Muscle layer of colon (tissue), 2 donors: ENCODE results near the gene MAP4K4.
A peak's percentile ranks its signal among the peaks of the same experiment; 100 is the strongest.

ENCODE experiments used
- H3K27ac ChIP-seq: one replicate; pipeline ENCODE4 v1.7.0; 2013; ENCODE audit warnings: low read depth, mild to moderate bottlenecking, low read length, moderate library complexity
- H3K27me3 ChIP-seq, 2 donors: one replicate each; pipeline ENCODE4 v1.7.0; 2013; ENCODE audit warnings: low read length in 2 of 2, mild to moderate bottlenecking in 2 of 2; ENCODE audit not compliant: insufficient read depth in 2 of 2, control insufficient read depth in 1 of 2
- H3K36me3 ChIP-seq: one replicate; pipeline ENCODE4 v1.7.0; 2013; ENCODE audit warnings: mild to moderate bottlenecking, low read length; ENCODE audit not compliant: insufficient read depth
- H3K4me1 ChIP-seq: one replicate; pipeline ENCODE4 v1.7.0; 2013; ENCODE audit warnings: mild to moderate bottlenecking, low read length; ENCODE audit not compliant: insufficient read depth
- H3K4me3 ChIP-seq, 2 donors: one replicate each; pipeline ENCODE4 v1.7.0; 2013; ENCODE audit warnings: low read length in 2 of 2, low read depth in 1 of 2, mild to moderate bottlenecking in 1 of 2, moderate library complexity in 1 of 2
- H3K9ac ChIP-seq: one replicate; pipeline ENCODE4 v1.7.0; 2013; ENCODE audit warnings: low read length
- H3K9me3 ChIP-seq: one replicate; pipeline ENCODE4 v1.7.0; 2013; ENCODE audit warnings: mild to moderate bottlenecking, low read length
- donor health status: abdominal sarcoma.
- donor health status: Adenocarcinoma of cecum.

MAP4K4 gene

DNA sequence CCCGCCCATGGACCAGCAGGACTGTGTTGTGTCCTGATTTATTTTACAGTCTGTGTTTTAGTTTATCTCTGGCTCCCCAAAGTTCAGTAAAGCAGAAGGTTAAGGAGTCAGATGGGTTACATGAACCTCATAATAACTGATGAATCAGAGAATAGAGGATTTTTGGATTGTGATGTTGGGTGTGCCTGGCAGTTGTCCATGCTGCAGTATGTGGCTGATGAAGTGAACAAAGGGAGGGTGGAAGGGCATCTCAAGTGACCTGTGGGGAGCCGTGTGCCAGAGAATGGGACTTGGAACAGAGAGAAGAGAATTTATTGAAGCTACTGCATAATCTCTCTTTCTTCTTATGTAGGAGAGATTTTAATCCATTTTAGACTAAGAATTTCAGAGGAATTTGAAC is 145.5 kb downstream of the MAP4K4 start:
- Histone ChIP-seq H3K4me1 (peaks cover 18% of the 10 kb centered on the region), H3K27me3 (no peaks in the 10 kb centered on the region), H3K9ac (no peak overlapping the region), H3K36me3 (peaks cover 50% of the 10 kb centered on the region), H3K9me3 (no peaks in the 10 kb centered on the region), H3K27ac (peak overlapping the region; percentile 51), H3K4me3 (no peak overlapping the region)

DNA sequence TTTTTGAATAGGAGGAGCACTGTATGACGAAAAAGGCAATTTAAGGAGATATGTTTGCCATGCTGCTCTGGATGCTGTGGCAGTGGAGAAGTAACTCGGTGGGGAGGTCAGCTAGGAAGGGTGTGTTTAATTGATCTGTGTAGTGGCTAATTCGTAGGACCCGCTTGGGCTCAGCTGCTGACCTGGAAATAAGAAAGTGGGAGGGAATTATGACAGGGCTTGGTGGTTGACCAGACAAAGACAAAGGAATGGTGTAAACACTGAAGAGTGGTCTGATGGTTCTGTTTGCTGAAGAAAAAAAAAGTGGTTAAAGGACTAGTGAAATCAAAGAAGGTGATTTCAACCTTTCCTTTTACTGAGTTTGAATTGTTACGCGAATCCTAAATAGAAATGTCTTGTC is 146.0 kb downstream of the MAP4K4 start:
- H3K9me3 ChIP-seq: no peaks in the 10 kb centered on the region
- peaks cover 52% of the 10 kb centered on the region for H3K36me3 ChIP-seq
- peak overlapping the region; percentile 51 for H3K27ac ChIP-seq
- H3K27me3 ChIP-seq: no peaks in the 10 kb centered on the region
- peaks cover 18% of the 10 kb centered on the region for H3K4me1 ChIP-seq
- H3K9ac ChIP-seq: no peak overlapping the region
- H3K4me3 ChIP-seq: no peak overlapping the region

DNA sequence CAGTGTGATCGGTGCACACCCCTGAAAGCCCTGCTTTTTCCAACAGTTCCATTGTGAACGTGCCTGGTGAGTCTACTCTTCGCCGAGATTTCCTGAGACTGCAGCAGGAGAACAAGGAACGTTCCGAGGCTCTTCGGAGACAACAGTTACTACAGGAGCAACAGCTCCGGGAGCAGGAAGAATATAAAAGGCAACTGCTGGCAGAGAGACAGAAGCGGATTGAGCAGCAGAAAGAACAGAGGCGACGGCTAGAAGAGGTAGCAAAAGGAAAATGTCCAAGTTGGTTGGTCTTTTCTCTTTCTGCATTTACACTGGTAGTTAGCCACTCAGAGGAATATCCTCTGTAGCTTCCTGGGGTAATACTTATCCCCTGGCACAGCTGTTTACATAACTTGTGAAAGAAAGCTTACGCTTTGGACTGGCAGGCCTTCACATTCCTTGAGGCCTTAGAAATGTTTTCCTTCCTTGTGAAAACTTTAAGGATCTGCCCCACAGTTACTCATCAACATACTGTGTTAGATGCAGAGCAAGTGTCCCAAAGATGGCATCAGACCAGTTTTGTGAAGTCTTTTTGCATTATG is 146.6 kb downstream of the MAP4K4 start:
- H3K27ac ChIP-seq: peak overlapping the region; percentile 51
- H3K9ac ChIP-seq: no peak overlapping the region
- peaks cover 51% of the 10 kb centered on the region for H3K36me3 ChIP-seq
- peaks cover 18% of the 10 kb centered on the region for H3K4me1 ChIP-seq
- no peaks in the 10 kb centered on the region for H3K9me3 ChIP-seq
- H3K4me3 ChIP-seq: no peak overlapping the region
- no peaks in the 10 kb centered on the region for H3K27me3 ChIP-seq

DNA sequence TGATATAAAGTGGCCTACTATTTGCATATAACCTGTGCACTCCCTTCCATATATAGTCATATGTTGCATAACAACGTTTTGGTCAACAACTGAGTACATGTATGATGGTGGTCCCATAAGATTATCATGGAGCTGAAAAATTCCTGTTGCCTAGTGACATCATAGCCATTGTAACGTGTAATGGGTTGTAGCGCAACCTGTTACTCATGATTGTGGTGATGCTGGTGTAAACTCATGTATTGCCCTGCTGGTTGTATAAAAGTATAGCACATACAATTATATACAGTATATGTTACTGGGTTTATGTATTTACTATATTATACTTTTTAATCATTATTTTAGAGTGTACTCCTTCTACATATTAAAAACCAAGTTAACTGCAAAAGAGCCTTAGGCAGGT is 149.5 kb downstream of the MAP4K4 start:
- Histone ChIP-seq H3K27ac (no peak overlapping the region), H3K4me3 (no peak overlapping the region), H3K4me1 (peaks cover 29% of the 10 kb centered on the region), H3K9me3 (no peaks in the 10 kb centered on the region), H3K36me3 (peaks cover 35% of the 10 kb centered on the region), H3K27me3 (no peaks in the 10 kb centered on the region), H3K9ac (no peak overlapping the region)

DNA sequence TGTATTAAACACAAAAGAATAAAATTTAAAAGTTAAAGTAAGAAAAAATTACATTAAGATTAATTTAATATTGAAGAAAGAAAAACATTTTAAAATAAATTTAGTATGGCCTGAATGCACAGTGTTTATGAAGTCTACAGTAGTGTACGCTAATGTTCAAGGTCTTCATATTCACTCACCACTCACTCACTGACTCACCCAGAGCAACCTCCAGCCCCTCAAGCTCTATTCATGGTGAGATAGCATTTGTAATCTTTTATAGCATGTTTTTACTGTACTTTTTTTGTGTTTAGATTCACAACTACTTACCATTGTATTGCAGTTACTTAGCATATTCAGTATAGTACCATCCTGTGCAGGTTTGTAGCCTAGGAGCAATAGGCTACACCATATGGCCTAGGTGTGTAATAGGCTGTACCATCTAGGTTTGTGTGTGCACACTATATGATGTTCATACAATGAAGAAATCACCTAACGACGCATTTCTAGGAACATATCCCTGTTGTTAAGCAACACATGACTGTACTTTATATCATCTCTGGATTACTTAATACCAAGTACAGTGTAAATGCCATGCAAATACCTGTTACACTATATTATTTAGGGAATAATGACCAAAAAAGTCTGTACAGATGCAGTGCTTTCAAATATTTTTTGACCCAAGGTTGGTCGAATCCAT is 150.3 kb downstream of the MAP4K4 start:
- H3K4me3 ChIP-seq: no peak overlapping the region
- H3K27ac ChIP-seq: no peak overlapping the region
- H3K27me3 ChIP-seq: no peaks in the 10 kb centered on the region
- H3K9me3 ChIP-seq: no peaks in the 10 kb centered on the region
- no peak overlapping the region for H3K9ac ChIP-seq
- H3K36me3 ChIP-seq: peaks cover 30% of the 10 kb centered on the region
- H3K4me1 ChIP-seq: peaks cover 24% of the 10 kb centered on the region

DNA sequence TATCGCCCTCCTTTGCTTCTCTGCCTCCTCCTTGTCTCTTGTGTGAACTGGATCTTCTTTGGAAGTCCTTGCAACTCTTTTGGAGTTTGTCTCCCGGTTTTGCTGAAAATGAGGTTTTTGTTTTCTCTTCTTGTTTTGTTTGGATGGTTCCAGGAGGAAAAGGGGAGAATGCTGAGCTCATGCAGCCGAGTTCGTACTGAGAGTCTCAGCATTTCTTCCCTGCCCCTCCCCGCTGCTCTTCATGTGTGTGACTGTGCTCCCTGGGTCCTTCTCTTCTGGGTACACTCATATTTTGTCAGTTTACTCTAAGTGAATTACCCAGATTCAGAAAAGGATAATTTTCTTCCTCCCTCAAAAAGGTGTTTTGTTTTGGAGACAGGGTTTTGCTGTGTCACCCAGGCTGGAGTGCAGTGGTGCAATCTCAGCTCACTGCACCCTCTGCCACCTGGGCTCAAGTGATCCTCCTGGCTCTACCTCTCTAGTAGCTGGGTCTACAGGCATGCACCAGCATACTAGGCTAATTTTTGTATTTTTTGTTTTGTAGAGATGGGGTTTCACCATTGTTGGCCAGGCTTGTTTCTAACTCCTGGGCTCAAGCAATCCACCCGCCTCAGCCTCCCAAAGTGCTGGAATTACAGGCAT is 151.4 kb downstream of the MAP4K4 start:
- Histone ChIP-seq H3K4me3 (no peak overlapping the region), H3K9me3 (no peaks in the 10 kb centered on the region), H3K27me3 (no peaks in the 10 kb centered on the region), H3K9ac (no peak overlapping the region), H3K4me1 (peaks cover 13% of the 10 kb centered on the region), H3K27ac (no peak overlapping the region), H3K36me3 (peaks cover 36% of the 10 kb centered on the region)

DNA sequence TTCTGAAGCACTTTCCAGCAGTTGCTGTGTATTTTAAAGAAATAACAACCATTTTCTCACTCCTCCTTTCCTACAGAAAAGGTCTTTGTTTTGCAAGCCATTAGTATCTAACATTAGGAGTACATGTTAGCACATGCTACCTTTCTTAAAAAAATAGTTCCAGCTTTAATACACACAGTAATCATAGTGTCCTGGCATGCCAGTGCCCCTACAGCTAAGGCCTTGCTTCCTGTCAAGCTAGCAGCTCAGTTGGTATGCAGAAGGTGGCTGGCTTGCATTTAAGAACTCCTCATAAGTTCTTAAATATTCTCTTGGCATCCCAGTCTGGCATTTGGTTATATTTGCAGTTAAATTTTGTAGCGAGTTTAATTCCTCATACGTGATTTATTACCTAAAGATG is 152.9 kb downstream of the MAP4K4 start:
- no peak overlapping the region for H3K9ac ChIP-seq
- H3K27me3 ChIP-seq: no peaks in the 10 kb centered on the region
- H3K4me3 ChIP-seq: no peak overlapping the region
- H3K4me1 ChIP-seq: peaks cover 10% of the 10 kb centered on the region
- no peaks in the 10 kb centered on the region for H3K9me3 ChIP-seq
- H3K27ac ChIP-seq: no peak overlapping the region
- H3K36me3 ChIP-seq: peaks cover 24% of the 10 kb centered on the region

DNA sequence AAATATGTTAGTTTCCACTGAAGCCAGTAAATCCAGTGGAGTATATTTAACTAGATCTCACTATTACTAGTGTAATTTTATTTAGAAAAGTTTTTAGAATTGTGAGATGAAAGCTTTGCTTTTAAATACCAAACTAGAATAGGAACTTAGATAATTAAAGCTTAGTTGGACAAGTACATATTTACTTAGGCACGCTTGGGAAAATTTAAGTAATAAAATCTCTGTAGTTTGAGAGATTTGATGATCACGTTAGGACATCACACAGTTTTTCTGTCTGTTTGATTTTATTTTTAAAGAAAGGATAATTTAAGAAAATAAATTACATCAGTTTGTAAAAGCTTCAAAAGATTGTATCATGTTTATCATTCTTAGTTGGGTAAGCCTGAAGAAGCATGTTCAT is 153.5 kb downstream of the MAP4K4 start:
- peaks cover 23% of the 10 kb centered on the region for H3K36me3 ChIP-seq
- H3K9me3 ChIP-seq: no peaks in the 10 kb centered on the region
- no peak overlapping the region for H3K4me3 ChIP-seq
- no peak overlapping the region for H3K27ac ChIP-seq
- H3K27me3 ChIP-seq: no peaks in the 10 kb centered on the region
- H3K9ac ChIP-seq: no peak overlapping the region
- peaks cover 10% of the 10 kb centered on the region for H3K4me1 ChIP-seq

DNA sequence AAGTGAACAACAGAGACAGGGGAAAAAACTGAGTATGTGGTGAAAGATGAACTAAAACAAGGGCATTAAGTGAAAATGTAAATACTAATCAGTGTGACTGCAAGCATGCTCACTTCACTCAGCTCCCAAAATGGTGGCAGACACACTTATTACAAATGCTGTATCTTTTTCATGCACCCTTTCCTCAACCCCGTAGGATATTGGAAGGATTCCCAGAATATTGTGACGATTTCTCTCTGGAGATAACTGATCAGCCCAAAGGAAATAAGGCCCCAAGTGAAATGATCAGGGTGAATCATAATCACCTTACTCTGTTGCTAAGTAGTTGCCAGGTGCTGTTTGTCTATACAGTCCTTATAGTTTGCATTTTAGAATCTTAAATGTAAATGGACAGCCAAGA is 155.3 kb downstream of the MAP4K4 start:
- Histone ChIP-seq H3K4me3 (no peak overlapping the region), H3K9me3 (no peaks in the 10 kb centered on the region), H3K4me1 (peaks cover 10% of the 10 kb centered on the region), H3K27ac (no peak overlapping the region), H3K27me3 (no peaks in the 10 kb centered on the region), H3K9ac (no peak overlapping the region), H3K36me3 (peaks cover 25% of the 10 kb centered on the region)

DNA sequence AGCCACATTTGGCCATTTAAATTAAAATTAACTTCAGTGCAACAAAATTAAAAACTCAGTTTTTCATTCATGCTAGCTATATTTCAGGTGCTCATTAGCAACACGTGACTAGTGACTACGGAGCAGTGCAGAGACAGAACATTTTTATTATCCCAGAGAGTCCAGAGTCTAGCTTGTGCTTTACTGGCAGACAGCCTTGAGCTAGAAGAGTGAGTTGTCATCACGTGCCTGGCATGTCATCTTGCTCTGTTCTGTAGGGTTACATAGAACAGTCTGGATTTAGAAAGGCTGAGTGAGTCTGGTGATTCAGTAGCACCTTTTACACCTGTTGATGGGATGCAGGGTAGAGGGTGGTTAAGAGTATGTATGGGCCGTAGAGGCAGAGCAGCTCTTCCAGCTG is 157.4 kb downstream of the MAP4K4 start:
- Histone ChIP-seq H3K36me3 (peaks cover 30% of the 10 kb centered on the region), H3K4me1 (peaks cover 10% of the 10 kb centered on the region), H3K27me3 (no peaks in the 10 kb centered on the region), H3K9me3 (no peaks in the 10 kb centered on the region), H3K27ac (no peak overlapping the region), H3K9ac (no peak overlapping the region), H3K4me3 (no peak overlapping the region)

DNA sequence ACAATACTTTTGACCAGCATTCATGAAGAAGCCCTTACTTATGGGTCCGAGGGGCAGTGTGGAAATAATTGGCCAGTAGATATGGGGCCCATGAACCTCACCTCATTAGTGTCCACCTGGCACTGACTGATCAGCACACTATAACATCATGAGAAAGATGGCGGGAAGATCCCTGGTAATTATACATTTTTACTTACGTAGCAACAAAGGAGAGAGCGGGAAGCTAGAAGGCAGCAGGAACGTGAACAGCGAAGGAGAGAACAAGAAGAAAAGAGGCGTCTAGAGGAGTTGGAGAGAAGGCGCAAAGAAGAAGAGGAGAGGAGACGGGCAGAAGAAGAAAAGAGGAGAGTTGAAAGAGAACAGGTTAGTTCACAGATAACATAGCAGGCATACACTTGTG is 158.3 kb downstream of the MAP4K4 start:
- Histone ChIP-seq H3K27ac (no peak overlapping the region), H3K4me3 (no peak overlapping the region), H3K27me3 (no peaks in the 10 kb centered on the region), H3K36me3 (peaks cover 34% of the 10 kb centered on the region), H3K9me3 (no peaks in the 10 kb centered on the region), H3K9ac (no peak overlapping the region), H3K4me1 (peaks cover under 1% of the 10 kb centered on the region)

DNA sequence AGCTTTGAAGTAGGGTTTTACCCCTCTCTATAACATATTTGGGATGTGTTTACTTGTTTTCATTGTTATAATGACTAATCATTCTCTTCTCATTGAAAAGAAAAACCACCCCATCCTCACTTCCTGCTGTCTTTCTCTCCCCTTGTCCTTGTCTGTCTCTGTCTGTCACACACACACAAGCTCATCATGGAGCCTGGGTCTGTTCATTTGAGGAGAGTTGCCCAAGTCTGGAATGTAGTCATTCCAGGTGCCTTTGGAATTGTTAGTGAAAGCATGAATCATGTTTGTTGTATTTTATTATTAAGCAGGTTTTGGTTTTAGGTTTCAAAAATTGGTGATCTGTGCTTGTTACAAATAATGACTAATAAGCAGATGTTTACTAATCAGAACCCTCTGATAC is 160.7 kb downstream of the MAP4K4 start:
- H3K27ac ChIP-seq: no peak overlapping the region
- no peaks in the 10 kb centered on the region for H3K4me1 ChIP-seq
- peaks cover 40% of the 10 kb centered on the region for H3K36me3 ChIP-seq
- H3K9me3 ChIP-seq: no peaks in the 10 kb centered on the region
- no peaks in the 10 kb centered on the region for H3K27me3 ChIP-seq
- no peak overlapping the region for H3K9ac ChIP-seq
- no peak overlapping the region for H3K4me3 ChIP-seq
